Thymus (tissue), 11 donors: Measurements from ENCODE around the gene TOM1L2. TPM values are rescaled to one million over a fixed set of nuclear protein-coding genes. Genes with fewer than 3 reads are reported as not detected.

Experiments
- DNase-seq, 9 donors: peaks; one replicate each; pipeline ENCODE4 v3.0.0-alpha.2; 2013; ENCODE audit warnings: low spot score in 9 of 9, low read depth in 6 of 9, missing footprints in 1 of 9
- H3K27ac ChIP-seq, 2 donors: one replicate each; pipeline ENCODE4 v1.5.1; 2013; ENCODE audit warnings: control low read depth in 1 of 2, low read depth in 1 of 2, low read length in 1 of 2, mild to moderate bottlenecking in 1 of 2, moderate library complexity in 1 of 2
- H3K27me3 ChIP-seq, 2 donors: one replicate each; pipeline ENCODE4 v1.5.1; 2013; ENCODE audit warnings: low read length in 1 of 2; ENCODE audit not compliant: control insufficient read depth in 2 of 2, insufficient read depth in 1 of 2
- H3K36me3 ChIP-seq, 2 donors: one replicate each; pipeline ENCODE4 v1.5.1; 2013; ENCODE audit warnings: low read length in 1 of 2, mild to moderate bottlenecking in 1 of 2, moderate library complexity in 1 of 2; ENCODE audit not compliant: control insufficient read depth in 2 of 2, insufficient read depth in 2 of 2
- H3K4me1 ChIP-seq, 2 donors: one replicate each; pipeline ENCODE4 v1.5.1; 2013; ENCODE audit warnings: low read length in 2 of 2; ENCODE audit not compliant: control insufficient read depth in 2 of 2, insufficient read depth in 2 of 2
- H3K4me3 ChIP-seq, 2 donors: one replicate each; pipeline ENCODE4 v1.5.1; 2013; ENCODE audit warnings: low read length in 2 of 2, control low read depth in 1 of 2, mild to moderate bottlenecking in 1 of 2
- H3K9me3 ChIP-seq, 2 donors: one replicate each; pipeline ENCODE4 v1.5.1; 2013; ENCODE audit warnings: low read length in 1 of 2, mild to moderate bottlenecking in 1 of 2; ENCODE audit not compliant: control insufficient read depth in 2 of 2, insufficient read depth in 1 of 2
- WGBS: extraction: QIAGEN DNeasy Blood & Tissue Kit; methylation state at CpG from one replicate; pipeline ENCODE4 v1.1.7; 2013; 5-methylcytosine and 5-hydroxymethylcytosine counted together
- polyA plus RNA-seq: library from polyadenylated mRNA; stranded (reverse); fragments of 200-250 nt; gene quantifications from one replicate; pipeline ENCODE4 v1.2.3, GENCODE V29; 2013
- total RNA-seq: library from RNA; stranded (reverse); fragments of 120-200 nt; gene quantifications from one replicate; pipeline ENCODE4 v1.2.4, GENCODE V29; 2013
- donor health status: healthy.

Gene TOM1L2
- total and polyA plus RNA-seq, 2 donors, result 6.6 to 17.5 TPM

DNA sequence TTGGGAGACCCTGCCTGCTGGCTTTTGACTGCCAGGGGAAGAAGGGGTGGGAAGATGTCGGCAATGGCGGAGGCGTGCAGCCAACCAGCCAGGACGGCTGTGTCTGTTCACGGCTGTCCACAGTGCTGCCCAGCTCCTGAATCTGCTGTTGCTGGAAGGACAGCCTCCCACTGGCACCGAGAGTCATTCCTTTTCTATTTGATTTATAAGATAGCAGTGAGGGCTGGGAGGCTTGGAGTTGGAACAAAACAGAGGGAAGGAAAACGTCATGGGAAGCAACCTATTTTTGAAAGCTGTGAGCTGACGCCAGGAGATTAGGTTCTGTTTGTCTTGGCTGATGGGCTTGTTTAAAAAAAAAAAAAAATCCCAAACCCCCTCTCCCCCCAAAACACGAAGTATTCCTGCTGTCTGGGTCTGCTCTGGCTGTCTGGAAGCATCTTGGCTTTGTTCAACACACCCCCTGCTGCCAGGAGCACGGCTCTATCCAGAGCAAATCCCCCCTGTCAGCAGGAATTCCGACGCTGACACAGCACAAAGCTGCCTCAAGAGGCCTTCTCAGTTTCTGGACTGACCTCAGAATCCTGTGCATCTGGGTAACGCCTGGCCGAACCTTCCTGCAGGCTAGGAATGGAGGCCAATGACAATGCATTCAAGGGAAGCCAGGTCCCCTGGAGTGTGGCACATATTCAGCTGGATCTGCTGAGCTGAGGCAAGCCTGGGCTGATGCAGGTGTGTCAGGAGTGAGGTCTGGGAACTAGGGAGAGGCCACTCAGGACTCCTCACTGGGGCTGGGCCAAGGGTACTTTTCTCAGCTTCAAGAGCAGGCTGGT is 94.5 kb downstream of the TOM1L2 start:
- H3K4me3 ChIP-seq, result no peak overlapping the region
- peak overlapping the region; percentile 68 to 74 for H3K27ac ChIP-seq
- WGBS, result 95% methylated on average over 14 of the region's 14 CpGs
- peaks cover 0 to 40% of the 10 kb centered on the region in 2 donors for H3K4me1 ChIP-seq
- no peaks in the 10 kb centered on the region for H3K27me3 ChIP-seq
- peaks cover 42 to 49% of the 10 kb centered on the region in 2 donors for H3K36me3 ChIP-seq
- DNase-seq, result no peak
- H3K9me3 ChIP-seq, result no peaks in the 10 kb centered on the region

DNA sequence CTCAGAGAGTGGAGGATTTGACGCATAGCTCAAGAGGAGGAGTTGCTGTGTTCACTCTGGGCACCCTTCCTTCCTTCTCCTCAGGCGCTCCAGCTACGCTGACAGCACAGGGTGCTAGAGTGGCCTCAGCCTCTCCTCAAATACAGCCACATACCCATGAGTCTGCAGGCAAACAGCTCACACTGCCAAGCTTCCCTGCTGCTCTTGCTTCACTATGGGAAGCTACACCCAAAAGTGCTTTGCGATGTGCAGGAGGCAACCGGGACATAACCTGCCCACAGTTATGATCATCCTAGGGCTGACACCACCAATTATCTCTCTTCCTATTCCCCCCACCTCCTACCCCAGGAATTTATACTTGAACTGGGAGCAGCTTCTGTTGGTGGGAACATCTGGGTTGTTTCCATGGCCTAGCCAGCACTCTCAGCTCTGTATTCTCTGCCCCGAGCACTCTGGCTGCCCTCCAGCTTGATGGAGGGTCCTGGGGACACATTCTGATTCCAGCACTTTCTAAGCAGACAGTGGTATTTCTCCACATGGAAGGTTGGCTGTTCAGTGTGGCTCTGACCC is 95.2 kb downstream of the TOM1L2 start:
- Histone ChIP-seq H3K27ac (peak overlapping the region; percentile 68 to 74), H3K4me1 (peaks cover 0 to 40% of the 10 kb centered on the region in 2 donors)
- 97% methylated on average over 6 of the region's 6 CpGs for WGBS

DNA sequence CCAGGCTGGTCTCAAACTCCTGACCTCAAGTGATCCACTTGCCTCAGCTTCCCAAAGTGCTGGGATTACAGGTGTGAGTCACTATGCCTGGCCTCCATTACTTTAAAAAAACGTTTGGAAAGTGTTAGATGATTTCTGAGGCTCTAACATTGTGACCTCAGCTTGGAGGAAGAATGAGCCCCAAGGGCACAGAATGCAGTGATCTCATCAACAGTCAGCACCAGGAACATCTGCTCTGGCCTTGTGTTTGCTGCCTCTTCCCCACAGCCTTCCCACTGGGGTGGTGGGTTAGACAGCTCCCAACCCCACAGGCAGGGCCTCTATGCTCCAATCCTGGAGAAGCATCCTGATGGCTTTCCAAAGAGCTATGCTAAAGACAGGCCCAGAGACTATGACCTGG is 97.7 kb downstream of the TOM1L2 start:
- H3K9me3 ChIP-seq, result no peaks in the 10 kb centered on the region
- DNase-seq, result no peak
- no peak overlapping the region for H3K4me3 ChIP-seq
- no peak overlapping the region for H3K27ac ChIP-seq
- H3K4me1 ChIP-seq, result peaks cover 0 to 40% of the 10 kb centered on the region in 2 donors
- no peaks in the 10 kb centered on the region for H3K27me3 ChIP-seq
- WGBS, result 89% methylated on average over 1 of the region's 1 CpG
- H3K36me3 ChIP-seq, result peaks cover 26 to 33% of the 10 kb centered on the region in 2 donors

More for the DNA sequence above, 95.2 kb downstream of the TOM1L2 start:
- Histone ChIP-seq H3K9me3 (no peaks in the 10 kb centered on the region), H3K27me3 (no peaks in the 10 kb centered on the region), H3K4me3 (no peak overlapping the region), H3K36me3 (peaks cover 39 to 44% of the 10 kb centered on the region in 2 donors)
- DNase-seq, result no peak

DNA sequence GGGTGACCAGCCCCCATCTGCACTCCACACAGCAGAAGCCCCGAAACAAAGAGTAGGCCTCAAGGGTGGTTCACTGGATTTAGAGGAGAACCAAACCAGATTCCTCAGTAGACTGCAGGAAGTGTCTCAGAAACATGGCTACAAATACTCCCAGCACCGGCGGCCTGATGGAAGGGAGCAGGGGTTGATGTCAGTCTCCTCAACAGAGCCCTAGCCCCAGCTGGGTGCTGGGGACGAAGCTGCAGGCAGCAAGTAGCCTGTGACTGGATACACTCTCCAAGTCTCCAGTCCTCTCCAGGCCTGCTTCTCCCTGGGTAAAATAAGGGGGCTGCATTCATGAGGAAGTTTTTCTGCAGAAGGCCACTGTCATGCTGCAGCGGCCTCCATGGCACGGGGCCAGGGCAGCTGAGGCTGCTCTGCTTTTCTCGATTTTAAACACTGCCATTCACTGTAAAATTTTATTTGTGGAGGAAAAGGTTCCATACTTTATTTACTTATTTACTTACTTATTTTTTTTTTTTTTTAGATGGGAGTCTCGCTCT is 98.7 kb downstream of the TOM1L2 start:
- WGBS, result 95% methylated on average over 8 of the region's 8 CpGs

DNA sequence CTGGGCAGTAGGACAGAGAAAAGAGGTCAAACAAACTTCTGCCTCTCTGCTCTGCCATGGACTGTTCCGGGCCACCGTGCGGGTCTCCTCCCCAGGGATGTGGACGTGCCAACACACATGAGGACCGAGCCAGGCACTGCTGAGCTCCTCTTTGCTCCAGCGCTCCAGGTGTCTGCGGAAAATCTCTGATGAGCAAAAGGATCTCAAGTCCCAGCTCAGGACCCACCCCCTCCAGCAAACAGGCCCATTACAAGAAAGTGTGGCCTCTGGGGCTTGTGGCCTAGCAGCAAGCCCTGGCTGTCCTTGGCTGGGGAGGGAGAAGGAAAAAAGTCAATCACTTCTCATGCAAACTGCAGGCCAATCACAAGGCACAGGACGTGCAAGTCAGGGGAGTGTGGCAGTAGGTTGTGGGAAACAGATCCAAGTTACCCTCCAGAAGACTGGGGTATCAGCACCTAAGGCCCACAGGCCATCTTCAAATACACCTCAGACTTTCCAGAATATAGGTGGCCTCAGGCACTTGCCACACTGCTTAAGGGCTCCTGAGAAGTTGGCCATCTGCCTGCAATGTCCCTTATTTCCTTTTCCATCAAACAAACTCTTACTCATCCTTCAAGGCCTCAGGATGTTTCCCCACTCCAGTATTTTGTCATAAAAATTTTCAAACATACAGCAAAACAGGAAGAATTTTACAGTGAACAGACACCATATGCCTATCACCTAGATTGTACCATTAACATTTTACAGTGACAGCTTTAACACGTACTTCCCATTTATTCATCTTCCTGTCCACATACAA is 99.5 kb downstream of the TOM1L2 start:
- no peaks in the 10 kb centered on the region for H3K9me3 ChIP-seq
- no peak overlapping the region for H3K4me3 ChIP-seq
- no peak overlapping the region for H3K27ac ChIP-seq
- H3K27me3 ChIP-seq, result no peaks in the 10 kb centered on the region
- 96% methylated on average over 9 of the region's 9 CpGs for WGBS
- DNase-seq, result no peak
- peaks cover 7 to 43% of the 10 kb centered on the region in 2 donors for H3K4me1 ChIP-seq
- peaks cover 13 to 17% of the 10 kb centered on the region in 2 donors for H3K36me3 ChIP-seq

More for the DNA sequence above, 98.7 kb downstream of the TOM1L2 start:
- H3K27ac ChIP-seq, result no peak overlapping the region
- H3K4me3 ChIP-seq, result no peak overlapping the region
- DNase-seq, result no peak
- H3K27me3 ChIP-seq, result no peaks in the 10 kb centered on the region
- H3K9me3 ChIP-seq, result no peaks in the 10 kb centered on the region
- H3K4me1 ChIP-seq, result peaks cover 6 to 40% of the 10 kb centered on the region in 2 donors
- peaks cover 16 to 25% of the 10 kb centered on the region in 2 donors for H3K36me3 ChIP-seq

DNA sequence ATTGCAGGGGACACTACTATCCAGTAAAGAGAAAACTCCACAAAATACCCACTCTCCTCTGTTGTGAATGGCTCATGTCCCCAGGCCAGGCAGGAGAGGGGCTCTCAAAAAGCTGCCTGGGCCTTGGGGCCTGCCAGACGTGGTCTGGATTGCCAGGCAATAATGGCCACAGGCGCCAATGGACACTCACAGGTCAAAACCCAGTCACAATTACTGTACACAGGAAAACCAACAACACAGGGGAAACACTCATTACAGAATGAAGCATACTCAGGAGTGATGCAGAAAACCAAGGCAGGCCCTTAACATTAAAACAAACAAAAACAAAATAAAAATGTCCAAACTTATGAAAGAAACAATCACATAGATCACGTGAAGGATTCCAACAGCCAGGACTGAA is 100.3 kb downstream of the TOM1L2 start:
- no peak for DNase-seq
- Histone ChIP-seq H3K9me3 (no peaks in the 10 kb centered on the region), H3K4me1 (peaks cover 7 to 37% of the 10 kb centered on the region in 2 donors), H3K4me3 (no peak overlapping the region), H3K36me3 (peaks cover 15 to 18% of the 10 kb centered on the region in 2 donors), H3K27me3 (no peaks in the 10 kb centered on the region), H3K27ac (no peak overlapping the region)
- WGBS, result 97% methylated on average over 3 of the region's 3 CpGs

DNA sequence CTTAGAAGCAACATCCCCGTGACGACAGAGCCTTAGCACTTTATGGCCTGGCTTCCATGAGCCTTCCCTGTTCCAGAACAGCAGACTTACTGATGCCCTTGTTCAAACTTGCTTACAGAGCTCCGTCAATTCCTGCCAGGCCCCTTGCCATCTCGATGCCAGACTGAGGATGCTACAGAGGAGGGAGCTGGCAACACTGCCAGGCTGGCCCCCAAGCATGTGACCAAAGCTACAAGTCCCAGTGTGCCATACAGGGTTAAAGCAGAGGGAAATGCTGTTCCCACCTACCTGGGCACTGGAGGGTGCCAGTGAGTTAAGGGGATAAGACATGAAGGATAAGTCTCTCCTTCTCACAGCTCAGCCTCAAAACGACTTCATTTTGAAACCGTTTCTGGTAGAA is 102.0 kb downstream of the TOM1L2 start:
- peaks cover 9 to 12% of the 10 kb centered on the region in 2 donors for H3K36me3 ChIP-seq
- H3K27me3 ChIP-seq, result no peaks in the 10 kb centered on the region
- DNase-seq, result peak in 1 of 9 donors; percentile 40
- 83% methylated on average over 6 of the region's 6 CpGs for WGBS
- H3K4me1 ChIP-seq, result peaks cover 7 to 29% of the 10 kb centered on the region in 2 donors
- no peaks in the 10 kb centered on the region for H3K9me3 ChIP-seq
- no peak overlapping the region for H3K4me3 ChIP-seq
- no peak overlapping the region for H3K27ac ChIP-seq

DNA sequence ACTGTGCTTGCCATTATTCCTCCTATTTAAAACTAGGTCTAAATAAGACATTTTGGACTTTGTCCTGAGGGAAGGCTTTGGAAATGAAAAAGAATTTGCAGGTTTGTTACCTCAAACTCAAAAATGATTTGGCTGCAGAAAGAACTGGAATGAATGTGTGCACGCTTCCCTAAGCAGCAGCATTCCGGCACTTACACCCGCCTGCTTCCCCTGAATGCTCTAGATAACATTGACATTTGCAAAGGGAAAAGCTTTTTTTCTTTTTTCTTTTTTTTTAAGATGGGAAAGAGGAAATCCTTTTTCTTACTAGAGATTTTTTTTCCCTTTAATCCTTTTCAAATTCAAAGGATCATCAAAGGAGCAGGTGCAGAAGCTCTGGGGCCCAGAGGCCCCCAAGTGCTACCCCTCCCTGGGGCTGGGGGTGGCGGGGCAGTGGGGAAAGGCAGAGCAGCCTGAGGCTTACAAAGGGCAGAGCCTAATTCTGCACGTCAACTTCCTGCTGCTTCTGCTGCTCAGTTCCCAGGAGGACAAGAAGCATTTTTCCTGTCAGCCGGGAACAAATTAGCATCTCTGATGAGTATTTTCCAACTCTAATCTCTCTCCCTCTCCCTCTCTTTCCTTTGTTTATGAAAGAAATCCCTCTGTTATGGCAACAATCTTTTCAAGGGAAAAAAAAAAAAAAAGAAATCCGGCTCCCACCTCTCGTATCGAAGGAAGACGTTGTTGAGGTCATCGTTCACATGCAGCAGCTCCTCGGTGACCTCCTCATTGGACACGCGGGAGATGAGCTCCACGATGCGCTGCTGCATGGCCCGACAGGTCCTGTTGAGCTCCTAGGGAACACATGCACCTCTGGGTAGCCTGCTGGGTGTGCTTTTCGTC is 103.3 kb downstream of the TOM1L2 start:
- Histone ChIP-seq H3K4me3 (no peak overlapping the region), H3K27me3 (no peaks in the 10 kb centered on the region), H3K27ac (peak overlapping the region; percentile 2 to 7), H3K36me3 (peaks cover 6 to 10% of the 10 kb centered on the region in 2 donors), H3K9me3 (no peaks in the 10 kb centered on the region), H3K4me1 (peaks cover 7 to 29% of the 10 kb centered on the region in 2 donors)
- DNase-seq, result peak in 1 of 9 donors; percentile 40
- WGBS, result 79% methylated on average over 18 of the region's 18 CpGs
